ENCODE results near the gene EPB41L4A. TPM values are rescaled to one million over a fixed set of nuclear protein-coding genes. Genes with fewer than 3 reads are reported as not detected.
"Not testable (repeated sequence)": the region's sequence is repeated elsewhere in the genome, so short reads cannot be mapped to it uniquely, and the experiment has no call there.

The EPB41L4A gene
- polyA plus RNA-seq, 1 donor from 2014 or later: 7.4 TPM

DNA sequence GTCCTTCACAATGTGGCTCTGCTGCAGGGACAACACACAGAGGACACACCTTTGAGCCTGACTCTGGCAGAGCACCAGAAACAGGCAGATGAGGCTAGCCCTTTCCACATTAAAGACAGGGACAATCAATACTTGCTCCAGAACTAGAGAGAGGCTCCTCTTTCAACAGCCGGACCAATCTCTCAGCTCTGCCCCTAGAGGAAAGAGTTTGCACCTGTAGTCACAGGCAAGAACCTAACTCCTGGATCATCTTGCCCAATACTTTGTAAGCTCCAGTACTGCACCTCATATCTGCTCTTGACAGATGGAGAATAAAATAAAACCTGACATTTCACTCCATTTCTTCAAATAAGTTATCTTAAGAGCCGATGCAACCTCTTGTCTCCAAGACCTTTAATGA is 52.1 kb downstream of the EPB41L4A start:
- Histone ChIP-seq H3K27ac (ENCODE audit: low read length) (no peak overlapping the region), H3K9ac (ENCODE audit: low read length) (no peak overlapping the region)

DNA sequence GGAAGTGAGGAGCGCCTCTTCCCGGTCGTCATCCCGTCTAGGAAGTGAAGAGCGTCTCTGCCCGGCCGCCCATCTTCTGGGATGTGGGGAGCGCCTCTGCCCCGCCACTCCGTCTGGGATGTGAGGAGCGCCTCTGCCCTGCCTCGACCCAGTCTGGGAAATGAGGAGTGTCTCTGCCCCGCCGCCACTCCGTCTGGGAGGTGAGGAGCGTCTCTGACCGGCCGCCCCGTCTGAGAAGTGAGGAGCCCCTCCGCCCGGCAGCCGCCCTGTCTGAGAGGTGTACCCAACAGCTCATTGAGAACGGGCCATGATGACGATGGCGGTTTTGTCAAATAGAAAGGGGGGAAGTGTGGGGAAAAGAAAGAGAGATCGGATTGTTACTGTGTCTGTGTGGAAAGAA is 58.3 kb downstream of the EPB41L4A start:
- not testable (repeated sequence) for H2AFZ ChIP-seq (ENCODE audit: low read depth, low read length); H4K20me1 ChIP-seq (ENCODE audit: insufficient read depth); H3K36me3 ChIP-seq (ENCODE audit: insufficient read depth, low read length); H3K27me3 ChIP-seq (ENCODE audit: insufficient read depth, low read depth, low read length); H3F3A ChIP-seq (ENCODE audit: insufficient read depth, low read length, poor library complexity, severe bottlenecking); H3K27ac ChIP-seq (ENCODE audit: low read length); H3K4me3 ChIP-seq (ENCODE audit: low read length); H3K79me2 ChIP-seq (replicated peaks; ENCODE audit: insufficient read depth, low read length); H3K9ac ChIP-seq (ENCODE audit: low read length); H3K9me3 ChIP-seq (ENCODE audit: low read length); H3K9me2 ChIP-seq (ENCODE audit: insufficient read depth, low read length); H3K4me2 ChIP-seq (ENCODE audit: low read length)

More for the DNA sequence above, 52.1 kb downstream of the EPB41L4A start:
- TF ChIP-seq RAD21 (conservative IDR thresholded peaks at IDR 0.05) (no peak), TAF1 (IDR thresholded peaks at IDR 0.05; ENCODE audit: low read depth) (no peak), MXI1 (conservative IDR thresholded peaks at IDR 0.05; ENCODE audit: poor library complexity, severe bottlenecking) (no peak), SMC3 (conservative IDR thresholded peaks at IDR 0.05; ENCODE audit: poor library complexity) (no peak), EZH2 (IDR thresholded peaks at IDR 0.05; ENCODE audit: borderline replicate concordance, insufficient read depth, low read length, poor library complexity, severe bottlenecking) (no peak)
- TF ChIP-seq, protein P1, sequence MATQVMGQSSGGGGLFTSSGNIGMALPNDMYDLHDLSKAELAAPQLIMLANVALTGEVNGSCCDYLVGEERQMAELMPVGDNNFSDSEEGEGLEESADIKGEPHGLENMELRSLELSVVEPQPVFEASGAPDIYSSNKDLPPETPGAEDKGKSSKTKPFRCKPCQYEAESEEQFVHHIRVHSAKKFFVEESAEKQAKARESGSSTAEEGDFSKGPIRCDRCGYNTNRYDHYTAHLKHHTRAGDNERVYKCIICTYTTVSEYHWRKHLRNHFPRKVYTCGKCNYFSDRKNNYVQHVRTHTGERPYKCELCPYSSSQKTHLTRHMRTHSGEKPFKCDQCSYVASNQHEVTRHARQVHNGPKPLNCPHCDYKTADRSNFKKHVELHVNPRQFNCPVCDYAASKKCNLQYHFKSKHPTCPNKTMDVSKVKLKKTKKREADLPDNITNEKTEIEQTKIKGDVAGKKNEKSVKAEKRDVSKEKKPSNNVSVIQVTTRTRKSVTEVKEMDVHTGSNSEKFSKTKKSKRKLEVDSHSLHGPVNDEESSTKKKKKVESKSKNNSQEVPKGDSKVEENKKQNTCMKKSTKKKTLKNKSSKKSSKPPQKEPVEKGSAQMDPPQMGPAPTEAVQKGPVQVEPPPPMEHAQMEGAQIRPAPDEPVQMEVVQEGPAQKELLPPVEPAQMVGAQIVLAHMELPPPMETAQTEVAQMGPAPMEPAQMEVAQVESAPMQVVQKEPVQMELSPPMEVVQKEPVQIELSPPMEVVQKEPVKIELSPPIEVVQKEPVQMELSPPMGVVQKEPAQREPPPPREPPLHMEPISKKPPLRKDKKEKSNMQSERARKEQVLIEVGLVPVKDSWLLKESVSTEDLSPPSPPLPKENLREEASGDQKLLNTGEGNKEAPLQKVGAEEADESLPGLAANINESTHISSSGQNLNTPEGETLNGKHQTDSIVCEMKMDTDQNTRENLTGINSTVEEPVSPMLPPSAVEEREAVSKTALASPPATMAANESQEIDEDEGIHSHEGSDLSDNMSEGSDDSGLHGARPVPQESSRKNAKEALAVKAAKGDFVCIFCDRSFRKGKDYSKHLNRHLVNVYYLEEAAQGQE (IDR thresholded peaks at IDR 0.05; ENCODE audit: borderline replicate concordance): no peak
- Histone ChIP-seq H3K9me2 (ENCODE audit: insufficient read depth, low read length) (no peaks in the 10 kb centered on the region), H2AFZ (ENCODE audit: low read depth, low read length) (no peak overlapping the region), H3K79me2 (replicated peaks; ENCODE audit: insufficient read depth, low read length) (no peaks in the 10 kb centered on the region), H3K9me3 (ENCODE audit: low read length) (no peaks in the 10 kb centered on the region), H3F3A (ENCODE audit: insufficient read depth, low read length, poor library complexity, severe bottlenecking) (no peaks in the 10 kb centered on the region), H3K4me3 (ENCODE audit: low read length) (no peak overlapping the region), H3K27me3 (ENCODE audit: insufficient read depth, low read depth, low read length) (no peaks in the 10 kb centered on the region), H3K36me3 (ENCODE audit: insufficient read depth, low read length) (no peaks in the 10 kb centered on the region), H4K20me1 (ENCODE audit: insufficient read depth) (no peaks in the 10 kb centered on the region), H3K4me2 (ENCODE audit: low read length) (no peak overlapping the region)

DNA sequence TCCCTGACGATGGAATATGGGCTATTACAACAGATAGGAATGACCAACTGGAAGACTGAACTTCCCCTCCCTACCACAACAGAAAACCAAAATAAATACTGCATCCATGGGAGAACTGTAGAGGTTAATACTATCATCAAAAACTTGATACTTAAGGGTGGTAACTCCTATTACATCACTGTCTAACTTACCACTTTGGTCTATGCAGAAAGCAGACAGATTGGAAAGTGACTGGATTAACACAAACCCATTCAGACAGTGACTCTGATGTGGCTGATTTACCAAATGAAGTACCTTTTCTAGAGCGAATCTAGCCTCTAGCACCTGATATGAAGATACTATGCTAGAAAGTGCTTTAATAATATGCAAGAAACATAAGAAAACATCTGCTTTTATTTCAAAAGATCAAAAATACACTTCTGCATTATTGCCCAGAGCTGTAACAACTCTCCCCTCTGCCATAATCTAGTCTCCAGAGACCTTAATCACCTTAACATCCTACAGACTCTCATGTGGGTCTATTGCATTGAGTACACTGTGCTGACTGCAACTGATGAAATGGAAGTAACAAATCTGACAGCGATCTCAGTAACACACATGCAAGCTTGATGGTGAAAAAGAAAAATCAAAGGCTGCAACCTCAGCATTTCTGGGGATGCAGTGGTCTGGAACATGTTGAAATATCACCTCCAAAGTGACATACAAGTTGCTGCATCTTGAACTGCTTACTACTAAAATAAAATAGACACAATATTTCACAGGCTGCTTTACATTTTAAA is 62.7 kb downstream of the EPB41L4A start:
- H3K4me3 ChIP-seq (ENCODE audit: low read length): peak overlapping the region; percentile 7
- H3K9ac ChIP-seq (ENCODE audit: low read length): no peak overlapping the region
- H3K27ac ChIP-seq (ENCODE audit: low read length): peak overlapping the region; percentile 13
- TF ChIP-seq SMC3 (conservative IDR thresholded peaks at IDR 0.05; ENCODE audit: poor library complexity) (no peak), EZH2 (IDR thresholded peaks at IDR 0.05; ENCODE audit: borderline replicate concordance, insufficient read depth, low read length, poor library complexity, severe bottlenecking) (no peak), EP300 (conservative IDR thresholded peaks at IDR 0.05; ENCODE audit: poor library complexity, severe bottlenecking) (peak; percentile 14), RAD21 (conservative IDR thresholded peaks at IDR 0.05) (no peak), POLR2AphosphoS5 (IDR thresholded peaks at IDR 0.05) (peak; percentile 47), MXI1 (conservative IDR thresholded peaks at IDR 0.05; ENCODE audit: poor library complexity, severe bottlenecking) (no peak), TAF1 (IDR thresholded peaks at IDR 0.05; ENCODE audit: low read depth) (no peak)
- TF ChIP-seq, protein P1 (IDR thresholded peaks at IDR 0.05; ENCODE audit: borderline replicate concordance): no peak
- TF ChIP-seq, protein P2, sequence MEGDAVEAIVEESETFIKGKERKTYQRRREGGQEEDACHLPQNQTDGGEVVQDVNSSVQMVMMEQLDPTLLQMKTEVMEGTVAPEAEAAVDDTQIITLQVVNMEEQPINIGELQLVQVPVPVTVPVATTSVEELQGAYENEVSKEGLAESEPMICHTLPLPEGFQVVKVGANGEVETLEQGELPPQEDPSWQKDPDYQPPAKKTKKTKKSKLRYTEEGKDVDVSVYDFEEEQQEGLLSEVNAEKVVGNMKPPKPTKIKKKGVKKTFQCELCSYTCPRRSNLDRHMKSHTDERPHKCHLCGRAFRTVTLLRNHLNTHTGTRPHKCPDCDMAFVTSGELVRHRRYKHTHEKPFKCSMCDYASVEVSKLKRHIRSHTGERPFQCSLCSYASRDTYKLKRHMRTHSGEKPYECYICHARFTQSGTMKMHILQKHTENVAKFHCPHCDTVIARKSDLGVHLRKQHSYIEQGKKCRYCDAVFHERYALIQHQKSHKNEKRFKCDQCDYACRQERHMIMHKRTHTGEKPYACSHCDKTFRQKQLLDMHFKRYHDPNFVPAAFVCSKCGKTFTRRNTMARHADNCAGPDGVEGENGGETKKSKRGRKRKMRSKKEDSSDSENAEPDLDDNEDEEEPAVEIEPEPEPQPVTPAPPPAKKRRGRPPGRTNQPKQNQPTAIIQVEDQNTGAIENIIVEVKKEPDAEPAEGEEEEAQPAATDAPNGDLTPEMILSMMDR (IDR thresholded peaks at IDR 0.05; ENCODE audit: poor library complexity, severe bottlenecking): no peak
- no peaks in the 10 kb centered on the region for H3F3A ChIP-seq (ENCODE audit: insufficient read depth, low read length, poor library complexity, severe bottlenecking)
- H3K79me2 ChIP-seq (replicated peaks; ENCODE audit: insufficient read depth, low read length): no peaks in the 10 kb centered on the region
- H3K4me2 ChIP-seq (ENCODE audit: low read length): no peak overlapping the region
- no peaks in the 10 kb centered on the region for H3K27me3 ChIP-seq (ENCODE audit: insufficient read depth, low read depth, low read length)
- H3K9me3 ChIP-seq (ENCODE audit: low read length): no peaks in the 10 kb centered on the region
- no peaks in the 10 kb centered on the region for H4K20me1 ChIP-seq (ENCODE audit: insufficient read depth)
- H3K9me2 ChIP-seq (ENCODE audit: insufficient read depth, low read length): no peaks in the 10 kb centered on the region
- H3K36me3 ChIP-seq (ENCODE audit: insufficient read depth, low read length): no peaks in the 10 kb centered on the region
- H2AFZ ChIP-seq (ENCODE audit: low read depth, low read length): no peak overlapping the region

Measured in neural cell (in vitro differentiated cells).